ENCODE results near the gene ACTL10.

Gene ACTL10

GRCh38 chr20:33676652-33677645 lies 10.2 kb downstream of the ACTL10 start:
- no peak for DNase-seq (ENCODE audit: extremely low read depth, insufficient read length)
- H3K36me3 ChIP-seq (ENCODE audit: control insufficient read depth, insufficient read depth, low read length): peaks cover 4% of the 10 kb centered on the region; the same call in 1 of the 2 replicates
- H3K4me3 ChIP-seq (replicated peaks; ENCODE audit: low read depth, low read length): no peak overlapping the region
- no peak for TF ChIP-seq CTCF (IDR thresholded peaks at IDR 0.05; ENCODE audit: insufficient read depth, low read length, poor library complexity, severe bottlenecking)
- no peaks in the 10 kb centered on the region for H3K27me3 ChIP-seq (replicated peaks; ENCODE audit: control insufficient read depth, insufficient read depth, low read length)

- Histone ChIP-seq H3K27me3 (replicated peaks; ENCODE audit: control insufficient read depth, insufficient read depth, low read length) (no peaks in the 10 kb centered on the region), H3K36me3 (ENCODE audit: control insufficient read depth, insufficient read depth, low read length) (peaks cover 4% of the 10 kb centered on the region; the same call in 1 of the 2 replicates), H3K4me3 (replicated peaks; ENCODE audit: low read depth, low read length) (no peak overlapping the region)
- TF ChIP-seq CTCF (IDR thresholded peaks at IDR 0.05; ENCODE audit: insufficient read depth, low read length, poor library complexity, severe bottlenecking): no peak
- DNase-seq (ENCODE audit: extremely low read depth, insufficient read length): no peak
Observed at GRCh38 chr20:33677991-33678702, 11.4 kb downstream of the ACTL10 start.

DNA sequence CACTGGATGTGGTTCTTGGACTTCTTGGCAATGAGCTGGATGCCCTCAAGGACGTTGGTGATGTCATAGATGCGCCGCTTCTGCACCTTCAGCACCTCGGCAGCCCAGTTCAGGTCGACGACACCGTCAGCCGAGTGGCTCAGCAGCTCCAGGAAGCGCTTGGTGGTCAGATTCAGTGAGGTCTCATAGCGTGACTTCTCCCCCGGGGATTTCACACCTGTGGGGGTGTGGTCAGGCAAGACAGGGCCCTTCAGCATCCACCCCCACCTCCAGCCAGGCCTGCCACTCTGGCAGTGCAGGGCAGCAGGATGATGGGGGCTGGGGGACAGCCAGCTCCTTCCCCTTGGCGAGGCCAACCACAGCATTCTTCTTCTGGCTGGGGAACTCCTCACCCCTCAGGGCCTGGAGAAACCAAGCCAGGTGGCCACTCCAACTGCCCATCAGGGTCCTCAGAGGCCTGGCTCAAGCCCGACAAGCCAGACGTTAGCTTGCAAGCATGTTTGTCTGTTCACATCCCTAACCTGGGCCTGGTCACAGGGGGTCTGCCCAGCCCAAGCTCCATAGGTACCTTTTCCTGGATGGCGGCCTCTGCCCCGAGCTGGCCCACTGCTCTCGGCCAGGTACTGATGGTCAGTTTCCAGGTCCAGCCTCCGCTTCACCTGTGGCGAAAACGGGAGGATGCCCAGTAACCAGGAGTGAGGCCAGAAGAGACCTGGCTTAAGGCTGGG lies 13.2 kb downstream of the ACTL10 start:
- Histone ChIP-seq H3K36me3 (ENCODE audit: control insufficient read depth, insufficient read depth, low read length) (peaks cover 4% of the 10 kb centered on the region; the same call in 1 of the 2 replicates), H3K4me3 (replicated peaks; ENCODE audit: low read depth, low read length) (no peak overlapping the region), H3K27me3 (replicated peaks; ENCODE audit: control insufficient read depth, insufficient read depth, low read length) (no peaks in the 10 kb centered on the region)
- TF ChIP-seq CTCF (IDR thresholded peaks at IDR 0.05; ENCODE audit: insufficient read depth, low read length, poor library complexity, severe bottlenecking): no peak
- peak; percentile 78 for DNase-seq (ENCODE audit: extremely low read depth, insufficient read length)

- Histone ChIP-seq H3K27me3 (replicated peaks; ENCODE audit: control insufficient read depth, insufficient read depth, low read length) (no peaks in the 10 kb centered on the region), H3K4me3 (replicated peaks; ENCODE audit: low read depth, low read length) (no peak overlapping the region), H3K36me3 (ENCODE audit: control insufficient read depth, insufficient read depth, low read length) (peaks cover 4% of the 10 kb centered on the region; the same call in 1 of the 2 replicates)
- no peak for DNase-seq (ENCODE audit: extremely low read depth, insufficient read length)
- no peak for TF ChIP-seq CTCF (IDR thresholded peaks at IDR 0.05; ENCODE audit: insufficient read depth, low read length, poor library complexity, severe bottlenecking)
Observed at GRCh38 chr20:33680686-33681085, 13.9 kb downstream of the ACTL10 start.

- Histone ChIP-seq H3K27me3 (replicated peaks; ENCODE audit: control insufficient read depth, insufficient read depth, low read length) (no peaks in the 10 kb centered on the region), H3K4me3 (replicated peaks; ENCODE audit: low read depth, low read length) (no peak overlapping the region), H3K36me3 (ENCODE audit: control insufficient read depth, insufficient read depth, low read length) (peaks cover 4% of the 10 kb centered on the region; the same call in 1 of the 2 replicates)
- no peak for DNase-seq (ENCODE audit: extremely low read depth, insufficient read length)
- TF ChIP-seq CTCF (IDR thresholded peaks at IDR 0.05; ENCODE audit: insufficient read depth, low read length, poor library complexity, severe bottlenecking): no peak
Observed at GRCh38 chr20:33681288-33681687, 14.5 kb downstream of the ACTL10 start.
